Prostate gland (tissue), 2 donors: ENCODE data around the gene GPATCH4.

Experiments
- POLR2AphosphoS5 ChIP-seq: sonication (generic); formaldehyde crosslinking; IDR thresholded peaks from one replicate; pipeline ENCODE4 v1.6.1; 2017; ENCODE audit warnings: antibody characterized with exemption
- TF ChIP-seq, protein P1 (sequence below), 4 experiments: fragments of 200-600 bp in 2 of 4; fragments of 450-650 bp in 2 of 4; sonication (generic) in 2 of 4; IDR thresholded peaks; 1 replicate in 3 of 4; 2 replicates in 1 of 4; pipeline ENCODE4 v1.5.1; 2016 to 2019; ENCODE audit warnings: antibody characterized with exemption in 4 of 4, mild to moderate bottlenecking in 2 of 4, moderate library complexity in 2 of 4

DNA sequence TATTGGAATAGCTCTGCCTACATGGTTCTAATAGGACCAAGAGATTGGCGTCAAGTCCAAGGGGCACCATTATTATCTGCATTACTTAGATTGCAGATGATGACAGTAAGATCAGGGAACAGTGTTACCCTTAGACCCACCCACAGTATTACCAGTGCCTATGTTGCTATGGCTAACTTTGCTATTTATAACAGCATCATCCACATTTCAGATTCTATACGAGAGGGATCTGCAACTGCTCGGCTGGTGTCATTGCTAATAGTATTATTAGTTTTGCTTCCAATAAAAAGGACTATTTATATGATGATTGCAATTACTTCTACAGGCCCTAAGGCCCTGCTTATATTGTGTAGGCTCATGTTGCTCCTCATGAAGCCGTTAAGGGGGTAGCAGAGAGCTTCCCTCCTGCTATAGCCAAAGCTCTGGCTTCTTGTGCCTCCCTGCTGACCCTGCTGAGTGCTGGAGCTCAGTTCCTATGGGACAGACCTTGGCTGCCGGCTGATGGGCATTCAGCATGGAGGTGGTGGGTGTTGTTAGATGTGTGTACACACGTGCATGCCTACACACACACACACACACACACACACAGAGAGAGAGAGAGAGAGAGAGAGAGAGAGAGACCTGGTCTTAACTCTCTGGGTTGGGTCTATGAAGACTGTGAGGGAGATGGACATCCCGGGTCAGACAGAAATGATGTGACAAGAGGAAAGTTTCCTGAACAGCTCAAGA is 41.9 kb upstream of the GPATCH4 start:
- TF ChIP-seq, protein P1, sequence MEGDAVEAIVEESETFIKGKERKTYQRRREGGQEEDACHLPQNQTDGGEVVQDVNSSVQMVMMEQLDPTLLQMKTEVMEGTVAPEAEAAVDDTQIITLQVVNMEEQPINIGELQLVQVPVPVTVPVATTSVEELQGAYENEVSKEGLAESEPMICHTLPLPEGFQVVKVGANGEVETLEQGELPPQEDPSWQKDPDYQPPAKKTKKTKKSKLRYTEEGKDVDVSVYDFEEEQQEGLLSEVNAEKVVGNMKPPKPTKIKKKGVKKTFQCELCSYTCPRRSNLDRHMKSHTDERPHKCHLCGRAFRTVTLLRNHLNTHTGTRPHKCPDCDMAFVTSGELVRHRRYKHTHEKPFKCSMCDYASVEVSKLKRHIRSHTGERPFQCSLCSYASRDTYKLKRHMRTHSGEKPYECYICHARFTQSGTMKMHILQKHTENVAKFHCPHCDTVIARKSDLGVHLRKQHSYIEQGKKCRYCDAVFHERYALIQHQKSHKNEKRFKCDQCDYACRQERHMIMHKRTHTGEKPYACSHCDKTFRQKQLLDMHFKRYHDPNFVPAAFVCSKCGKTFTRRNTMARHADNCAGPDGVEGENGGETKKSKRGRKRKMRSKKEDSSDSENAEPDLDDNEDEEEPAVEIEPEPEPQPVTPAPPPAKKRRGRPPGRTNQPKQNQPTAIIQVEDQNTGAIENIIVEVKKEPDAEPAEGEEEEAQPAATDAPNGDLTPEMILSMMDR (IDR thresholded peaks at IDR 0.05) = no peak
- TF ChIP-seq POLR2AphosphoS5 = no peak
